Transverse colon (tissue), 4 donors: ENCODE results near the gene FILIP1L.

ENCODE experiments used
- CTCF ChIP-seq, 5 experiments: fragments of 200-600 bp in 3 of 5; fragments of 450-650 bp in 2 of 5; sonication (generic) in 3 of 5; IDR thresholded peaks; 1 replicate in 2 of 5; 2 replicates in 3 of 5; pipeline ENCODE4 v1.5.1; 2016 to 2017; ENCODE audit warnings: antibody characterized with exemption in 5 of 5, inconsistent platforms in 3 of 5, mild to moderate bottlenecking in 2 of 5, moderate library complexity in 1 of 5
- POLR2A ChIP-seq: fragments of 450-650 bp; IDR thresholded peaks from one replicate; pipeline ENCODE4 v1.6.1; 2016; ENCODE audit warnings: antibody characterized with exemption, mild to moderate bottlenecking, moderate library complexity
- POLR2AphosphoS5 ChIP-seq, 3 donors: sonication (generic); formaldehyde crosslinking; IDR thresholded peaks; one replicate each; pipeline ENCODE4 v1.6.1; 2016; ENCODE audit warnings: antibody characterized with exemption in 3 of 3

GRCh38 chr3:99931059-99931458 is 183.2 kb downstream of the FILIP1L start:
- TF ChIP-seq CTCF (IDR thresholded peaks at IDR 0.05), result no peak
- TF ChIP-seq POLR2AphosphoS5 (IDR thresholded peaks at IDR 0.05), result no peak
- TF ChIP-seq POLR2A, result no peak
